Activated T-cell treated with anti-CD3 and anti-CD28 coated beads, Interleukin-2, amount 50 U/mL, for 48 hours (primary cell): ENCODE data around the gene LMBR1.
A peak's percentile ranks its signal among the peaks of the same experiment; 100 is the strongest.

Experiments
- DNase-seq, 2 experiments: peaks; one replicate each; pipeline ENCODE4 v3.0.0-alpha.2; 2020

LMBR1 gene

DNA sequence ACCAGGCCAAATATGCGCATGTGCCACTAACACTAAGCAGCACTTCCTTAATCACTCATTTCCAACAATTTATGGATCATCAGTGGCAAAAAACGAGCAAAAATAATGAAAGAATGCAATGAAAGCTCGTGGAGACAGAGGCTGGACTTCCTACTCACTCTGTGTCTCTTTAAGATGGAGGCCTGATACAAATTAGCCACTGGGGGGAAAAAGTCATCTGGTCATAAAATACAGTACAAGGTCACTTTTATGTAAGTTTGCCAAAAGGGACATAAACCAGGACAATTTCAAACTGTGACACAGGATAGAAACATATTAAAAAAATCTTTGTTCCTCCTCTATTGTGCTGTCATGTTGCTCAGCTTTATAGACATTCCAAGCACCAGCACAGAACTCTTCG lies 101.7 kb downstream of the LMBR1 start:
- DNase-seq, result no peak

DNA sequence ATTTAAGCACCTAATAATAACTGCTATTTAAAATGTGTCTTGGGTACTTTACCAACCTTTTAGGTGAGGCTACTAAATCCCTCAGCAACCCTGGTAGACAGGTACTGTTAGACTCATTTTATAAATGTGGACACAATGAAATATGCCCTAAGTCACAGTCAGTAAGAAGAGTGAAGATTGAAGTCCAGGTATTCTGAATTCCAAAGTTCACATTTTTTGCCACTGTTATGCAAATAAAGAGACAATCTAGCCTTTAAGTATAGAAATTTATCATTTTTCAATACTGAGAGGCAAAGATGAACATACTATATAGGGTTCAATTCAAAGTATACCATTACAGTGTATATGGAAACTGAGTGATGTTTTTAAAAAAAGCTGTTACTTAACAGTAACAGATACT lies 102.7 kb downstream of the LMBR1 start:
- DNase-seq, result no peak

DNA sequence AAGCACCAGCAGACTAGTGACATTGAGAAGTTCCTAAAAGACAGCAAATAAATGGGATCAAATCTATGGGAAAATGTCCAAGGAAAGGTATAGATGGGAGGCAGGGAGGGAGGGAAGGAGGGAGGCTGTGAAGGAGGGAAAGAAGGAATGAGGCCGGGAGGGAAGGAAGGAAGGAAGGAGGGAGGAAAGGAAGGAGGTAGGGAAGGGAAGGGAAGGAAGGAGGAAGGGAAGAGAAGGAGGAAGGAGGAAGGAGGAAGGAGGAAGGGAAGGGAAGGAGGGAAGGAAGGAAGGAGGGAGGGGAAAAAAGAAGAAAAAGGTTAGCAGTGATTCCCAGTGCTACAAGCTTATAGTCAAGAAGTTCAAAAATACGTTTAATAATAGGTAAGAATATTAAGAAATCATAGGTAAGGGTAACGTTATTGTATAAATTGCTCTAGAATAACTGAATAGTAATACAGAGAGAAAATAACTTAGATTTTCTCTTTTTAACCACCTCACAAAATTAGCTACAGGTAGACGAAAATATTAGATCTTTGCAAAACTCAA lies 106.9 kb downstream of the LMBR1 start:
- no peak for DNase-seq

- no peak for DNase-seq
Observed at GRCh38 chr7:156783864-156784263, 109.1 kb downstream of the LMBR1 start.

DNA sequence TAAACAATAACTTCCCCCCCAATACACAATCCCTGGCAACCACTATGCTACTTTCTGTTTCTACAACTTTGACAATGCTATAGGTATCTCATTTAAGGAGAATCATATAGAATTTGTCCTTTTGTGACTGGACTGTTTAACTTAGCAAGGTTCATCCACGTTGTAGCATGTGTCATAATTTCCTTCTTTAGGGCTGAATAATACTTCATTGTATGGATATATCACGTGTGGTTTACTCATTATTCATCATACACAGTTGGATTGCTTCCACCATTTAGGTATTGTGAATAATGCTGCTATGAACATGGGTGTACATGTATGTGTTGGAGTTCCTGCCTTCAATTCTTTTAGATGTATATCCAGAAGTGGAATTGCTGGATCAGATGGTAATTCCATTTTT lies 111.0 kb downstream of the LMBR1 start:
- DNase-seq, result no peak

DNA sequence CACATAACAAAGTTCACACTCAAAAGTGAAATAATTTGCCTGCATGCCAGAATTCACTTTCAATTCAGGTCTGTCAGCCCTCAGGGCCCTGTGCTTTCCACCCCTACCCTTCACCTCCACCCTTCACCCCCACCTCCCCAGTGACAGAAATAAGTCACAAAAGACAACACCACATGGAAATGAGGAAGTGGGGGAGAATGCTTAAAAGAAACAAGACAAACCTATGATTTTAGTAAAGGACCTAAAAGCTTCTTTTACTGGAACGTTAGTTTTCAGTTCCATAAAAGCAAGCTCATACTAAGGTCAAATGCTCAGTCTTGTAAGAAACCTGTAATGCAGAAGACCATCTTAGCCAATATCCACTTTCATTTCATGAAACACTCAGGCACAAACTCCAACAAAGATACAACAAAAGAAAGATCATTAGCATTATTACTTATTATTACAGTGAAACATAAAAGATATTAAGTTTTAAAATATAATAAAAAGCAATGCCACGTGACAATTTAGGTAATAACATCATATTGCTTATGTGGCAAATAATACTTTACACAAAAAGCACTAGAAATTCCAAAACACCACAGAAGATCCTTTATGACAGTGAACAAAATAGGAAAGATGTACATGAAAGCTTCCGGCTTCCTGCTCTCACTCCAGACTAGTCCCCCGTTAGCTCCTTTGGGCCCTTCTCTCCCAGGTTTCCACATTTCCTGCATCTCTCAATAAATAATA lies 112.1 kb downstream of the LMBR1 start:
- no peak for DNase-seq

DNA sequence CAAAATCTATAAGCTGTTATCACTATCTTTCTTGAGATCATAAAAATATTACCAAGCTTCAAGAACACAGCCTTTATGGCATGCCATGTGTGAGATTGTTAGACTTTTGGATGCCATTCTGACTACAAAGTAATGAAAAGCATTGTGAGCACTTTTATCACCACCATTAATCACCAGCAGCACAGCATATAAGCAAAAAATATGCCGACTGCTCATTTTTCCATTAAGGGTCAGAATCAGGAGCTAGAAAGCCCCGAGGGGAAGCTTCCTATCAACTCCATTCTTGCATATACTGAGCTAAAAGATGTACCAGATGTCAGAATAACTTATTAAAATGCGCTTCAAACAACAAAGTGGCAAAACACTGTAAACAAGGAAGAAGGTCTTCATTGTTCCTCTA lies 114.3 kb downstream of the LMBR1 start:
- DNase-seq, result no peak

GRCh38 chr7:156778201-156778600 lies 114.8 kb downstream of the LMBR1 start:
- DNase-seq, result no peak

GRCh38 chr7:156777364-156778069 lies 115.5 kb downstream of the LMBR1 start:
- peak; percentile 45 to 51 for DNase-seq

GRCh38 chr7:156776527-156776926 lies 116.5 kb downstream of the LMBR1 start:
- no peak for DNase-seq

DNA sequence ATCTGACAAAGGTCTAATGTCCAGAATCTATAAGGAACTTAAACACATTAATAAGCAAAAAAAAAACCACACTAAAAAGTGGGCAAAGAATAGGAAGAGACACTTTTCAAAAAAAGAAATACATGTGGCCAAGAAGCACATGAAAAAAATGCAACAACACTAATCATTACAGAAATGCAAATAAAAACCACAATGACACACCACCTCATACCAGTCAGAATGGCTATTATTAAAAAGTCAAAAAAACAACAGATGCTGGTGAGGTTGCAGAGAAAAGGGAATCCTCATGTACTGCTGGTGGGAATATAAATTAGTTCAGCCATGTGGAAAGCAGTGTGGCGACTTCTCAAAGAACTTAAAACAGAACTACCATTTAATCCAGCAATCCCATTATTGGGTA lies 119.0 kb downstream of the LMBR1 start:
- no peak for DNase-seq

- no peak for DNase-seq
Observed at GRCh38 chr7:156772725-156773124, 120.3 kb downstream of the LMBR1 start.

DNA sequence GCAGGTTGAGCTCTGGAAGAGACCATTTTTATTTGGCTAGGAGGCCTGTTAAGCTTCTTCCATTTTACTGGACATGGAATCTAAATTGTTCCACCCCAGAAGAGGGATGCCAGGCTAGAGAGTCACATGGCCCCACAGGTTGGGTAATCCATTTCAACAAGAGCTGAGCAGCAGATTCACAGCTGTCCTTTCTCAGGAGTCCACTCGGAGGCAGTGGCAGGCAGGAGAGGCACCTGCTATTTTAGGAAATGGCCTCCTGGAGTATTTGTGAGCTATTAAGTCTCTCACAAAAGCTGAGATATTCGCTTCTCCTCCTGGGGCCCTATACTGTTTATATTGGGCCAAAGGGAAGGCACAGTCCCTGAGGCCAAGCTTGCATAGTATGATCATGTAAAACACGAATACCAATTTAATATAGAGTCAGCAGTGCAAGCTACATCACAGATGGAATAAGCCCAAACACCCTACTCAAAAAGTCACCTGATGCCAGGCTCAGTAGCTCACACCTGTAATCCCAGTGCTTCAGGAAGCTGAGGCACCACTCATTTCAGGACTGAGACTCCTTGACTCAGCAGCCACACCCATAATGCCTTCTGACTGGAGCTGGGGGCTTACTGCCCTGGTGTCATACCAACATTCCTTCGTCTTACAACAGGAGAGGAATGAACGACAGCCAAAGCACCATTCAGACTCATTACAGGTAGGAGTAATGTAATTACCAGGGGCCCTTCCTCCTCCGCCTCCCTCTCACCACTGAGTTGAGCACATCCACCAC lies 124.1 kb downstream of the LMBR1 start:
- peak; percentile 48 to 57 for DNase-seq

GRCh38 chr7:156766666-156767065 lies 126.3 kb downstream of the LMBR1 start:
- no peak for DNase-seq

DNA sequence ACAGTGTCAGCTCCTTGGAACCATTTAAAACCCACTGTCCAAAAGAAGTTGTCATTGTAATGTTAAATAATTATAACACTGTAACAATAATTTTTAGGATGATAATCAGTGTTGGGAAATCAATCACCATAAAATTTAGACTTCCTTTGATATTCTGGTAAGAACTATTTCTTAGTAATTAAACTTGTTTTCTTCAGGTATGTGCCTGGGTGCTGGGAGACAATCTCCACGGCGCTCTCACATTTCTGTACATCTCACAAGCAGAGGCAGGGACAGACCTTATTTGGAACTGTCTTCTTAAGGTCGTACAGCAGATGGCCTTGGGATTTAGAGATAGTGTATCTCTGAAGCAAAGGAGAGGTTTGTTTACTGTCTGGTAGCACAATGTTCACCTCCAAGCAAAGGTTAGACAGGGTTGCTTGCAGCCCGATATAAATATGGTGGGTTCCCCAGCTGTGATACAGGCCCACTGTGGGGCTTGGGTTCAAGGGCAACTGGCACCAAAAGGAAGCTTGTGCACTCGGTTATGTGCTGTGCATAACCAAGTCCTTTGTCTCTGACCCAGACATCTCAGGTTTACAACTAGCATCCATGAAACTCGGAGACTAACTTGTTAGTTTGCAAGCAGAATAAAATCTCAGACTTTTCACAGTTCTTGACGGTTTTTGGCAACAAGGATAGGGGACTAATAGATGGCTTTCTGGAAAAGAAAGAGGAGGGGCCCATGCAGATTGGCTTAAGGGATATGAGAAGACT lies 126.9 kb downstream of the LMBR1 start:
- DNase-seq, result no peak

- no peak for DNase-seq
Observed at GRCh38 chr7:156764766-156765165, 128.2 kb downstream of the LMBR1 start.

- DNase-seq, result no peak
Observed at GRCh38 chr7:156764016-156764669, 128.8 kb downstream of the LMBR1 start.

- no peak for DNase-seq
Observed at GRCh38 chr7:156759579-156760202, 133.3 kb downstream of the LMBR1 start.

DNA sequence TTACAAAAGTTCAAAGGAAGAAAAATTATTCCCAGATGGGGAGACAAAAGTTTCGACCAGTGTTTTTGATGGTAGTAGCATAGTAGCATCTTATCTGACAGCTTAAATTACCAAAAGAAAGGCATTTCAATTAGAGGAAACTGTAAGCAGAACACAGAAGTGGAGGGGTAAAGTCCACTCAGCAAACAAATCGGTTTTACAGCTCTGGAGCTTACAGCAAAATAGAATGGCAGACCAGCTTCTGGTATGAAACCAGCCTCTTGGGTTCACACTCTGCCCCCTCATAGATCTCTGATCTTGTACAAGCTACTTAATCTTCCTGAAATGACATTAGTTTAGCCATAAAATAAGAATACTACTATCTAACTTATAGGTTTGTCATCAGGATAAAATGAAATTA lies 133.8 kb downstream of the LMBR1 start:
- no peak for DNase-seq

DNA sequence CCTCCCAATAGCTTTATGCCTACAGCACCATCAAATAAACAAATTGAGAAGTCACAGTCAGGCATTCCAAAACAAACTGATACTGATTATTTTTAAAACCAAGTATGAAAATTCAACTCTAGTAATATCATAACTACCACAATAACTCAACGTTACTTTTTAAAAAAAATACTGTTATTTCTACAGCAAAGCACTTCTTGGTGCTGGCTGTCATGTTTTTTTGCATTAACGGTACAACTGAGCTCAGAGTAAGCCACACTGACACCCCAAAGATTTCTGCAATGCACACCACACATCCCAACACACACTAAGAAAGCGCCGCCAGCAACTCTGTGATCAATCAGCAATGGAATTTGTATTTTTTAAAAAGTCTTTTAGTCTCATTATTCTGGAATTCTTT lies 138.8 kb downstream of the LMBR1 start:
- DNase-seq, result no peak

- DNase-seq, result no peak
Observed at GRCh38 chr7:156753630-156754029, 139.4 kb downstream of the LMBR1 start.

GRCh38 chr7:156753229-156753560 lies 139.8 kb downstream of the LMBR1 start:
- no peak for DNase-seq
